Measurements from ENCODE around the gene MYT1. TPM values are rescaled to one million over a fixed set of nuclear protein-coding genes. Genes with fewer than 3 reads are reported as not detected.

Gene MYT1
- total and polyA plus RNA-seq, 4 donors = under 0.01 to 6.5 (median 0.08) TPM

DNA sequence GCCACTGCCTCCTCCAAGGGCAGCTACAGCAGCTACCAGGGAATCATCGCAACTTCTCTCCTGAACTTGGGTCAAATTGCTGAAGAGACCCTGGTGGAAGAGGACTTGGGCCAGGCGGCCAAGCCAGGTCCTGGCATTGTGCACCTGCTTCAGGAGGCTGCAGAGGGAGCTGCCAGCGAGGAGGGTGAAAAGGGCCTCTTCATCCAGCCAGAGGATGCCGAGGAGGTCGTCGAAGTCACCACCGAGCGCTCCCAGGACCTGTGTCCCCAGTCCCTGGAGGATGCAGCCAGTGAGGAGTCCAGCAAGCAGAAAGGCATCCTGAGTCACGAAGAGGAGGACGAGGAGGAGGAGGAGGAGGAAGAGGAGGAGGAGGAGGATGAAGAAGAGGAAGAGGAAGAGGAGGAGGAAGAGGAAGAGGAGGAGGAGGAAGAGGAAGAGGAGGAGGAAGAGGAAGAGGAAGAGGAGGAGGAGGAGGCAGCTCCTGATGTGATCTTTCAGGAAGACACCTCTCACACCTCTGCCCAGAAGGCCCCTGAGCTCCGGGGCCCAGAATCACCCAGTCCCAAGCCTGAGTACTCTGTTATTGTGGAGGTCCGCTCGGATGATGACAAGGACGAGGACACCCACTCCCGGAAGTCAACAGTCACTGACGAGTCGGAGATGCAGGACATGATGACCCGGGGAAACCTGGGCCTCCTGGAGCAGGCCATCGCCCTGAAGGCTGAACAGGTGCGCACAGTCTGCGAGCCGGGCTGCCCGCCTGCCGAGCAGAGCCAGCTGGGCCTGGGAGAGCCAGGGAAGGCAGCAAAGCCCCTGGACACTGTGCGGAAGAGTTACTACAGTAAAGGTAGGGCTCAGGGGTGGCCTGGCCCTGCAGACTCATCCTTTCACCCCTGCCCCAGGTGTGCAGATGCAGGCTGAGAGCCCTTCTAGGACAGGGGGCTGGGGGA, 43.7 kb downstream of the MYT1 start:
- WGBS = 93% methylated on average over 25 of the region's 25 CpGs
- Histone ChIP-seq H3K27ac (ENCODE audit: low read depth in 1 of 2, low read length in 2 of 2) (no peak overlapping the region), H3K9me3 (ENCODE audit: control insufficient read depth in 4 of 4, low read length in 3 of 4) (no peaks in the 10 kb centered on the region), H3K27me3 (ENCODE audit: control insufficient read depth in 4 of 4, insufficient read depth in 4 of 4, low read length in 3 of 4) (no peaks in the 10 kb centered on the region), H3K36me3 (ENCODE audit: control insufficient read depth in 4 of 4, insufficient read depth in 3 of 4, low read depth in 1 of 4, low read length in 3 of 4) (no peaks in the 10 kb centered on the region), H3K4me3 (ENCODE audit: low read depth in 1 of 3, low read length in 3 of 3) (no peak overlapping the region), H3K4me1 (ENCODE audit: control insufficient read depth in 4 of 4, insufficient read depth in 4 of 4, low read length in 3 of 4) (peaks cover 0 to 7% (median 5%) of the 10 kb centered on the region in 4 donors), H3K9ac (ENCODE audit: low read depth in 1 of 2, low read length in 2 of 2) (no peak overlapping the region)
- TF ChIP-seq TAF1 (conservative IDR thresholded peaks at IDR 0.05) = no peak
- TF ChIP-seq SP1 (IDR thresholded peaks at IDR 0.05) = no peak
- no peak for TF ChIP-seq RAD21 (IDR thresholded peaks at IDR 0.05)
- TF ChIP-seq ZBTB33 (IDR thresholded peaks at IDR 0.05) = no peak
- TF ChIP-seq HNF4G (IDR thresholded peaks at IDR 0.05) = no peak
- no peak for TF ChIP-seq FOXA1 (IDR thresholded peaks at IDR 0.05)
- no peak for TF ChIP-seq HNF4A (conservative IDR thresholded peaks at IDR 0.05)
- DNase-seq (ENCODE audit: low spot score) = no peak

- Histone ChIP-seq H3K27ac (ENCODE audit: low read depth in 1 of 2, low read length in 2 of 2) (no peak overlapping the region), H3K9ac (ENCODE audit: low read depth in 1 of 2, low read length in 2 of 2) (no peak overlapping the region), H3K4me3 (ENCODE audit: low read depth in 1 of 3, low read length in 3 of 3) (no peak overlapping the region), H3K4me1 (ENCODE audit: control insufficient read depth in 4 of 4, insufficient read depth in 4 of 4, low read length in 3 of 4) (peaks cover 0 to 13% (median 7%) of the 10 kb centered on the region in 4 donors), H3K27me3 (ENCODE audit: control insufficient read depth in 4 of 4, insufficient read depth in 4 of 4, low read length in 3 of 4) (no peaks in the 10 kb centered on the region), H3K9me3 (ENCODE audit: control insufficient read depth in 4 of 4, low read length in 3 of 4) (no peaks in the 10 kb centered on the region), H3K36me3 (ENCODE audit: control insufficient read depth in 4 of 4, insufficient read depth in 3 of 4, low read depth in 1 of 4, low read length in 3 of 4) (no peaks in the 10 kb centered on the region)
- no peak for DNase-seq (ENCODE audit: low spot score)
- TF ChIP-seq TAF1 (conservative IDR thresholded peaks at IDR 0.05) (no peak), SP1 (IDR thresholded peaks at IDR 0.05) (no peak), GABPA (IDR thresholded peaks at IDR 0.05 in 1 of 2, conservative IDR thresholded peaks at IDR 0.05 in 1 of 2) (no peak), REST (IDR thresholded peaks at IDR 0.05) (no peak), RAD21 (IDR thresholded peaks at IDR 0.05) (no peak), NR2F2 (IDR thresholded peaks at IDR 0.05) (no peak), FOXA2 (IDR thresholded peaks at IDR 0.05) (no peak), YY1 (IDR thresholded peaks at IDR 0.05) (no peak), CTCF (IDR thresholded peaks at IDR 0.05; ENCODE audit: low read depth, low read length, missing input control) (no peak), EGR1 (IDR thresholded peaks at IDR 0.05; ENCODE audit: low read depth in 2 of 2) (no peak), ZBTB33 (IDR thresholded peaks at IDR 0.05) (no peak), ATF3 (IDR thresholded peaks at IDR 0.05) (no peak), HNF4G (IDR thresholded peaks at IDR 0.05) (no peak), HNF4A (conservative IDR thresholded peaks at IDR 0.05) (no peak)
- TF ChIP-seq, protein P1, sequence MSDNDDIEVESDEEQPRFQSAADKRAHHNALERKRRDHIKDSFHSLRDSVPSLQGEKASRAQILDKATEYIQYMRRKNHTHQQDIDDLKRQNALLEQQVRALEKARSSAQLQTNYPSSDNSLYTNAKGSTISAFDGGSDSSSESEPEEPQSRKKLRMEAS (IDR thresholded peaks at IDR 0.05) = no peak
- WGBS = 89% methylated on average over 7 of the region's 7 CpGs
Measured at GRCh38 chr20:64209148-64209547, 44.9 kb downstream of the MYT1 start.
